Stimulated activated CD4-positive, alpha-beta T cell treated with anti-CD3 and anti-CD28 coated beads, Interleukin-1b, Interleukin-23, amount 100 ng/mL, for 4 hours (primary cell): Measurements from ENCODE around the gene FRMPD4.
"Not testable (repeated sequence)": the region's sequence is repeated elsewhere in the genome, so short reads cannot be mapped to it uniquely, and the experiment has no call there.

Experiments used
- DNase-seq, 2 donors: peaks; one replicate each; pipeline ENCODE4 v3.0.0-alpha.2; 2020; ENCODE audit warnings: low read depth in 2 of 2

FRMPD4 gene

DNA sequence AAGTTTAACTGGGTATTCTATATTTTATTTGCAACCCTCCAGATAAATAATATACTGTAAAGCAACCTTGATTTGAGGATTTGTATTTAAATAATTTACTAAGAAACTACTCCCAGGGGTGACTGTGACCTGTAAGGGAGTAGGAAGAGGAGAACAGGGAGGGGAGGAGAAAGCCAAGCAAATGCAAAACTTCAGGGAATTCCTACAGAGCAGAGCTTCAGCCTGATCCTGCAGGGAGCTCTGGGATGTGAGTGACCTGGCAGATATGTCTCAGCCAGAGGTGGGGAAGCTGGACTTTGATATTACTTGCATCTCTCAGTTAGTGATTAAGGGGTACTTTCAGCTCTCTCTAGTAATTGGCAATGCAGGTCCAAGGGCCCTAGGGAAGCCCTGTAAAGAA lies 302.0 kb downstream of the FRMPD4 start:
- no peak for DNase-seq

- DNase-seq, result no peak
These were observed 303.3 kb downstream of the FRMPD4 start for GRCh38 chrX:12441381-12442128.

- no peak for DNase-seq
These were observed 305.3 kb downstream of the FRMPD4 start for GRCh38 chrX:12443534-12444098.

DNA sequence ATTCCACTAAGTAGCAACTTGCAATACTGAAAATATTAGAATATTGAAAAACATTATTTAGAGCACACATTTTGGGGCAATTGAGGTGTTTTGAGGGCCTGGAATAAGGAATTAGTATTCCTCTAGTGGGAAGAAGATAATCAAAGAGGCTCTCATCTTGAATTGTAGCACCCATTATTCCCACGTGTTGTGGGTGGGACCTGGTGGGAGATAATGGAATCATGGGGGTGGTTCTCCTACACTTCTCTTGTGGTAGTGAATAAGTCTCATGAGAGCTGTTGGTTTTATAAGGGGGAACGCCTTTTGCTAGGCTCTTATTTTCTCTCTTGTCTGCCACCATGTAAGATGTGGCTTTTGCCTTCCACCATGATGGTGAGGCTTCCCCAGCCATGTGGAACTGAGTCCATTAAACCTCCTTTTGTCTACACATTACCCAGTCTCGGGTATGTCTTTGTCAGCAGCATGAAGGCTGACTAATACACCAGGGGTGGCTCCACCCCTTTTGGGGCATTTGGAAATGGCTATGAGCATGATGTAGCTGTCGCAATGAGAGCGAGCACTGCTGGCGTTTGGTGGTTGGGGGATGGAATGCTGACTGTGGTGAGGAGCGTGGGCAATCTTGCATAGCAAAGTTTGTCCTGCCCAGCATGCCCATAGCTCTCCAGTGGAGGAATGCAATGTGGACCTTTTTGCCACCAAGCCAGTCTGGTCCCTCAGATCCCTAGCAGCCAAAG lies 308.2 kb downstream of the FRMPD4 start:
- no peak for DNase-seq

GRCh38 chrX:12447448-12448064 lies 309.3 kb downstream of the FRMPD4 start:
- no peak for DNase-seq

DNA sequence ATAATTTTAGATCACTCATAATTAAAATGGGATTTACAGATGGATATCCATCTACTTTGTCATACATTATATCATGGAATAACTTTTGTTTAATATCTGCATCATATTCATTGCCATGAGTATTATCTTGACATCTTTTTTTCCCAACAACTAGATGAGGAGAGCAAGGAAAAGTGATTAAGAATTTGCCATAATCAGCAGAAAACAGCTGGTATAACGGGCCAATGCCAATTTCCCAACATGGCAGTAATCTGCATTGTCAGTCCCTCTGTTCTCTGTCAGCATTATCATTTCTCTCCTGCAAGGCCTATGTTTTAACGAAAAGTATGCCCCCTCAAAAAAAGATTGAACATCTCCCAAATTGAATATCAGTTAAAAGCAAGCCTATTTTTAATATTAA lies 314.0 kb downstream of the FRMPD4 start:
- no peak for DNase-seq

GRCh38 chrX:12460929-12461328 lies 322.7 kb downstream of the FRMPD4 start:
- DNase-seq, result no peak

DNA sequence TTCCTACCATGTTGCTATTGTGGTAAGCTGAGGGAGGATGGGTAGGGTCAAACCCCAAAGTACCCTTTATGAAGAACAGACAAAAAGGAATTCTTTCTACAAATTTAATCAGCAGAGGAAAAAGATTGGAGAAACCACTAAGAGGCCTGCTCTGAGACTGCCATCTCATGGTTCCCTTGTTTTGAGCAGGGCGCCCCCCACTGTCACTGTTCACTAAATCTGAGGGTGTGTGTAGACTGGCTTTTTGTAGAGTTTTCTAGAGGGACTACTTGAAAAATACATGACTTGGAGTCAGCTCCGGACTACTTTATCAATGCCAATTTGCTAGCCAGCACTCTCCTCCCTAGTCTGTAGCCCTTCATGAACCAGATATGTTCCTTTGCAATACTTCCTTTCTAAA lies 324.8 kb downstream of the FRMPD4 start:
- no peak for DNase-seq

GRCh38 chrX:12463873-12464272 lies 325.6 kb downstream of the FRMPD4 start:
- no peak for DNase-seq

GRCh38 chrX:12467321-12467720 lies 329.0 kb downstream of the FRMPD4 start:
- DNase-seq, result no peak

GRCh38 chrX:12469296-12469695 lies 331.0 kb downstream of the FRMPD4 start:
- no peak for DNase-seq

DNA sequence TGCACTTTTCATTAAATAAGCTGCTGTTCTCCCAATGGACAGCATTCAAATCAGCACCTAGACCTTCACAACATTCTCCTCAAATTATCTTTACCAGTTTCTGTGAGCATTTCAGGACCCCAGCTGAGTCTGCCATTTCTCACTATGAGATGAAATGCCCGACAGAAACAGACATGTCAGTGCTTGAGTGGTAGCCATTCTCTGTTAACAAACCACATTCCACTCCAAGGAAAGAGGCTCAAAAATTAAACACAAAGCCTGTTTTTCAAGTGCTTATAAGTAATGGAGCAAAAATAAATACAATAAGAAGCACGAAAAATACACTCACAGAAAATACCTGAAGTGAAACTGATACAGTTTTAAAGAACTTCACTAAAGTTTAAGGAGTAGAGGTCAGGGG lies 332.8 kb downstream of the FRMPD4 start:
- no peak for DNase-seq

GRCh38 chrX:12480956-12481355 lies 342.7 kb downstream of the FRMPD4 start:
- no peak for DNase-seq

- DNase-seq, result no peak
These were observed 349.9 kb downstream of the FRMPD4 start for GRCh38 chrX:12488220-12488619.

GRCh38 chrX:12488771-12489170 lies 350.5 kb downstream of the FRMPD4 start:
- no peak for DNase-seq

- no peak for DNase-seq
These were observed 351.1 kb downstream of the FRMPD4 start for GRCh38 chrX:12489341-12489740.

- no peak for DNase-seq
These were observed 356.3 kb downstream of the FRMPD4 start for GRCh38 chrX:12494400-12495138.

DNA sequence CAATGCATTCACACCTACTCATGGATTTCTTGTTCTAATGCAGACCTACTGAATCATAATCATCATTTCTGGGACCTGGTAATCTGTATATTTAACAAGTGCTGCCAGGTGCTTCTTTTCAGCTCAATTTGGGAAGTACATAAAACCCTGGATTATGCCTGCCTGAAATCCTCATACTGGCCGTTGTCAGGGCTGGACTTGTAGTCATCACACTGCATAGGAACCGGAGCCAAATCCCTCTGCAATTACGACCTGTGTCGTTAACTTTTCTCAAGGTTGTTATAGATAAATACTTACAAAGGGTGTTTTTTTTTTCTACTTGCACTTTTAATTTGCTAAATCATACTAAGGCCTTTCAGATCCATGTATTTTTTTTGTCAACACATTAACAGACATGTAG lies 358.1 kb downstream of the FRMPD4 start:
- no peak for DNase-seq

GRCh38 chrX:12497832-12498591 lies 359.7 kb downstream of the FRMPD4 start:
- no peak for DNase-seq

GRCh38 chrX:12505127-12505526 lies 366.9 kb downstream of the FRMPD4 start:
- DNase-seq, result no peak

- DNase-seq, result not testable (repeated sequence)
These were observed 377.1 kb downstream of the FRMPD4 start for GRCh38 chrX:12515384-12515783.
